Fibroblast of pulmonary artery (primary cell): ENCODE results near the gene PDE1A.
A peak's percentile ranks its signal among the peaks of the same experiment; 100 is the strongest.

ENCODE experiments used
- DNase-seq: peaks from one replicate; pipeline ENCODE4 v3.0.0-alpha.2; 2010; ENCODE audit warnings: low read depth
- H3K4me3 ChIP-seq: replicated peaks from 2 replicates; pipeline ENCODE4 v1.5.1; 2011; ENCODE audit warnings: low read depth, mild to moderate bottlenecking, control low read depth, low read length, moderate library complexity
- TF ChIP-seq, protein P1 (sequence below): IDR thresholded peaks from 2 replicates; pipeline ENCODE4 v1.5.1; 2011; ENCODE audit warnings: mild to moderate bottlenecking, control low read depth, low read length, inconsistent platforms; ENCODE audit errors: missing control alignments

The PDE1A gene

DNA sequence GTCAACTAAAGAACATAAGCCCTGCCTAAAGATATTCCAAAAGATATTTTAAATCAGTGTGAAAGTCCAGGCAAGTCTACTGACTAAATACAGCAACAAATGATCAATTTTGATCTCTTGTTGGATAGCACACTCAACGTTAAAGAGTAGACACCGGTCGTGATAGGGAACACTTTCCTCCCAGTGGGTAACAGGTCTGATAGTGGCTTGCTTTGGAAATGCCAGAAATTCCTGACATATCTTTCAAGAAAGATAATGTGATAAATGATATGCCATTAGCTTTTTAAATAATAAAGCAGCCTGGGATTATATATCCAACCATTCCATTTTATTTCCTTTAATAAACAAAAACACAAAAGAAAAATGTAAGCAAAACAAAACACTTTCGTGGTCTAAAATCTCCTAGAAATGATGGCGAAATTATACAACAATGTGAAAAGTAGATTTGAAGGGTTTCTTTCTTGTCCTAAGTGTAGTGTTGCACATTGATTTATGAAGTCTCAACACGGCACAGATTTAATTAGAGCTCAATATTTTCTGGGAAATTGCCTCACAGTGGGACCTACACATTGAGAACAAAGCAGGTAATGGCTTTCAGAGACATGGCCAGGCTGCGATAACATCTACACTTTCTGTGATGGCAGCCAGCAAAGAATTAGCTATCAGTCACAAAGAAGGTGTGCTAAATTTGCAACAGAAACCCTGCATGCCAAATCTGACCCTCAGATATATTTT, 282.6 kb downstream of the PDE1A start:
- no peak for DNase-seq
- TF ChIP-seq, protein P1, sequence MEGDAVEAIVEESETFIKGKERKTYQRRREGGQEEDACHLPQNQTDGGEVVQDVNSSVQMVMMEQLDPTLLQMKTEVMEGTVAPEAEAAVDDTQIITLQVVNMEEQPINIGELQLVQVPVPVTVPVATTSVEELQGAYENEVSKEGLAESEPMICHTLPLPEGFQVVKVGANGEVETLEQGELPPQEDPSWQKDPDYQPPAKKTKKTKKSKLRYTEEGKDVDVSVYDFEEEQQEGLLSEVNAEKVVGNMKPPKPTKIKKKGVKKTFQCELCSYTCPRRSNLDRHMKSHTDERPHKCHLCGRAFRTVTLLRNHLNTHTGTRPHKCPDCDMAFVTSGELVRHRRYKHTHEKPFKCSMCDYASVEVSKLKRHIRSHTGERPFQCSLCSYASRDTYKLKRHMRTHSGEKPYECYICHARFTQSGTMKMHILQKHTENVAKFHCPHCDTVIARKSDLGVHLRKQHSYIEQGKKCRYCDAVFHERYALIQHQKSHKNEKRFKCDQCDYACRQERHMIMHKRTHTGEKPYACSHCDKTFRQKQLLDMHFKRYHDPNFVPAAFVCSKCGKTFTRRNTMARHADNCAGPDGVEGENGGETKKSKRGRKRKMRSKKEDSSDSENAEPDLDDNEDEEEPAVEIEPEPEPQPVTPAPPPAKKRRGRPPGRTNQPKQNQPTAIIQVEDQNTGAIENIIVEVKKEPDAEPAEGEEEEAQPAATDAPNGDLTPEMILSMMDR = no peak
- no peak overlapping the region for H3K4me3 ChIP-seq

DNA sequence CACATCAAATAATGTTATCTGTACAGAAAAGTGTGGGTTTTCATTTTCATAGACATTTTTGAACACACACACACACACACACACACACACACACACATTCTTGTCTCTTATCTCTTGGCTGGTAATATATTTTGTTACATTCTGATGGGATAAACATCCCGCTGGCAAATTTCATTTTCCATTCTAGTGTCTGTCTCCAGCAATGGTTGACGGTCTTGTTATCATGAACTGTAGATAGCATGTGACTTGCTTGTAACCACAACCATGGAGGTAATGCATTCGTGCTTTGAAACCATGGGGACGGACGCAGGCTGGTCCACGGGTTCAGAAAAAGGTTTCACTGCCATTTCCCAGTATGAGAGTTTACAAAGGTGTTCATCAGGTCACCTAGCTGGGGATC, 284.8 kb downstream of the PDE1A start:
- no peak overlapping the region for H3K4me3 ChIP-seq
- DNase-seq = peak; percentile 64
- TF ChIP-seq, protein P1 = no peak

DNA sequence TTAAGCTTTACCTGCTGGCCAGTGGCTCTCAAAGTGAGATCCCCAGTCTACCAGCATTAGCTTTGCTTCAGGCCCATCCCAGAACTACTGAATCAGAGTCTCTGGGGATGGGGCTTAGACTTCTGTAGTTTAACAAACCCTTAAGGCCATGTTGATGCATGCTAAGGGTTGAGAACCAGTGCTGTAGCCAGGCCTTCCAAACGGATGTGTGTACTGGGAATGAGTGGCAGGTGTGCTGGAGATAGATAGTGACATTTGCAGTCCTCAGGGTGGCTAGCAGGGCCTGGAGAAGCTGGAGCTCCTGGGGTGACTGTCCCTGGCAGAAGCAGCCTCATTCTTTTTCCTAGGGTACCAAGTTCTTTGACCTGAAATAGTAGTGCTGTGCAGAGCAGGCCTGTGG, 292.6 kb downstream of the PDE1A start:
- TF ChIP-seq, protein P1 = no peak
- no peak for DNase-seq
- no peak overlapping the region for H3K4me3 ChIP-seq

DNA sequence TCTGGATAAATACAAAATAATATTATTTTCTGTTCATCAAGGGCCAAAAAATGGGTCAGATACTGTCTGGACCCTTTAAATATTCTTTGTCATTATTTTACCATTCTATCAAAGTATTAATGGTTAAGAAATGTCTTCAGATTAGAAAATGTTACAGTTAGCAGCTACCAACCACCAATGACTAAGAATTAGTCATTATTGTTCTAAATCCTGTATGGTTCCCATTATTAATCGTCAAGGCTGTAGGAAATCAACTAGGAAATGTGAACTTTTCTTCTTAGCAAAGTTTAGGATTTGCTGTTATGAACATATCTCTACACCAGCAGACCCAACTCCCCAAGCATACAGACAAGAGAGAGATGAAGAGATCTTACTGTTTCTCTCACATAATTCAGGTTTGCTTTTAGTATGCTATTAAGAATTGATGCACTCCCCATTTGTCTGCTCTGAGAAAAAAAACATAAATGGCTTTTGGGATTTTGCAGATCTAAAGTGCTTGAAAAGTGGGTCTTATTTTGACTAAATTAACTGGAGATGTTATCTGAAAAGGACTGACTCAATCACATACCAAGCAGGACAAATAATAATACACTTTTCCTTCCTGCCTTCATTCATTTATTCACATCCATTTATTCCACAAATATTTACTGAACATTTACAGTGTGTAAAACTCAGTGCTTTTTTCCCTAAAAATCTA, 293.5 kb downstream of the PDE1A start:
- no peak overlapping the region for H3K4me3 ChIP-seq
- TF ChIP-seq, protein P1 = no peak
- no peak for DNase-seq

DNA sequence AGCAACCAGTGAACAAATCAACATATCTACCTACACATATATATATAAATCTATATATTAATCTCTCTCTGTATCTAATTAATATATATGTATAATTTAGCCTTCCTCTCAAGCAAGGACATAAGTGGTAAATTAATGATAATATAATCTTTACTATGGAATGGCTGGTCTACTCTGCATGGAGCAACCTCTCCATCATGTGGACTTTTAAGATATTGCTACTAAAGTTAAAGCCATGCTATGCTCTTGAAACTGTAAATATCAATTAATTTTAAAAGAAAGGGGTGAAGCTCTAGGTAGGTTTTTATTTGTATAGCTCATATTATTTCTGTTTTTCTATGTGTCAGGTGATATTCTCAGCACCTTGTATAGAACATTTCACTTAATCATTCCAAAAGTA, 294.2 kb downstream of the PDE1A start:
- peak; percentile 31 for DNase-seq
- TF ChIP-seq, protein P1 = peak; percentile 21
- H3K4me3 ChIP-seq = no peak overlapping the region

DNA sequence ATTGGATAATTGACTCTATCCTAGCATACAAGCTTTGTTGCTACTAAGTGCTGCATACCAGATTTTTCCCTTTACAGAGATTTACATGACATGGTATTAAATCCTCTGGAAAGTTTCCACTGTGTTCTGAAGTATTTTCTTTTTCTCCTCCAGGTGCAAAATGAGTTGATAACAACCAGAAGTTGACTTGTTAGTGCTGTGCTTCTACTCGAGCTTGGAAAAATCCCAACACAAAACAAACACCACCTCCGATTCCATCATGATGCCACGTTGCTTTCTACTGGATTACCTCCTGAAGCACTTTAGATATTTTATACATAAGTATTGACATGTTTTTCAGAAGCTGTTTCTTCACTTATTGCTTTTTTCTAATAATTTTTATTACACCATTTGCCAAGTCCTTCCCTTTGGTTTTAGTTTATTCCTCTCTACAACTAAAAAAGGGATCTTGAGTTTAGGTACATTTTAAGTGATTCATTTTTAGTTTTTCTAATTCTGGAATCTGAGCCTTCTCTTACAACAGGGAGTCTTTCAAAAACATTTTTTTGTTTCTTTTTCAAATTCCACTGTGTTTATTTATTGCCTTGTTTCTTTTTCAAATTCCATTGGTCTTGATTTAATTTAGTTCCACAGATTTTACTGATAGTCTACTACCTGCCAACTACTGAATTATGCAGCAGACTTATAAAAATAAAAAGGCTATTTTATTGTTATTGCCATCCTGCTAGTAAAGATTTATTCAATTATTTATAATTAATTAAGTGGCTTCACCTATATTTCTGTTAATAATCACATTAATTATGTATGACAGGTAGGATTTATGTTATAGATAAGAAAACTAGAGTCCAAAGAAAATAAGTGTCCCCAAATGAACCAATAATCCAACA, 297.8 kb downstream of the PDE1A start:
- TF ChIP-seq, protein P1 = no peak
- no peak overlapping the region for H3K4me3 ChIP-seq
- DNase-seq = no peak
